Erythroblast (primary cell): ENCODE results near the gene TRIM14.

Experiments used
- DNase-seq, 2 experiments: peaks; one replicate each; lab custom pipeline; 2025; lab: John Stamatoyannopoulos, UW
- GATA1 ChIP-seq: IDR thresholded peaks from 2 replicates; pipeline ENCODE4 v1.6.1; 2011; ENCODE audit warnings: low read depth, mild to moderate bottlenecking, control low read depth, low read length, moderate library complexity
- POLR2A ChIP-seq: IDR thresholded peaks from 2 replicates; pipeline ENCODE4 v1.6.1; 2011; ENCODE audit warnings: mild to moderate bottlenecking, low read length

The TRIM14 gene

GRCh38 chr9:98049288-98050072 lies 69.5 kb downstream of the TRIM14 start:
- DNase-seq = no peak
- no peak for TF ChIP-seq GATA1
- TF ChIP-seq POLR2A = no peak

DNA sequence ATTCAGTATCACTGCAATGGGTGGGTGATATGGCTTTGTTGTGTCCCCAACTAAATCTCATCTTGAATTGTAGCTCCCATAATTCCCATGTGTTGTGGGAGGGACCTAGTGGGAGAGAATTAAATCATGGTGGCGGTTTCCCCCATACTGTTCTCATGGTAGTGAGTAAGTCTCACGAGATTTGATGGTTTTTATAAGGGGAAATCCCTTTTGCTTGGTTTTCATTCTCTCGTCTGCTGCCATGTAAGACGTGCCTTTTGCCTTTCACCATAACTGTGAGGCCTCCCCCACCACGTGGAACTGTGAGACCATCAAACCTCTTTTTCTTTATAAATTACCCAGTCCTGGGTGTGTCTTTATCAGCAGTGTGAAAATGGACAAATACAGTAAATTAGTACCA lies 72.0 kb downstream of the TRIM14 start:
- DNase-seq = no peak
- TF ChIP-seq POLR2A (no peak), GATA1 (no peak)

DNA sequence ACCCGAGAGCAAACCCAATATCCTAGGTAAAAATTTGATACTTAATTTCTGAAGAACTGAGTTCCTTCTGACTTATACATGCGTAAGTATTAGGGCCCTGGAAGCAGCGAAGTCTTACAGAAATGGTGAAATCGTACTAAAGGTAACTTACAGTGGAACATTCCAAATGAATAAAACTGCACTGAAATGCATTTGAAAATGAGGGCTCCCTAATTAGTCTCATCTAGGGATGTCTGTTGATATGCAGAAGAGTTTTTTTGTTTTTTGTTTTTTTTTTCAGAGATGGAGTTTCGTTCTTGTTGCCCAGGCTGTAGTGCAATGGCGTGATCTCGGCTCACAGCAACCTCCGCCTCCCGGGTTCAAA lies 72.9 kb downstream of the TRIM14 start:
- DNase-seq = no peak
- no peak for TF ChIP-seq POLR2A
- no peak for TF ChIP-seq GATA1

GRCh38 chr9:98045234-98046179 lies 73.5 kb downstream of the TRIM14 start:
- peak; percentile 70 to 87 for DNase-seq
- TF ChIP-seq POLR2A (peak; percentile 77), GATA1 (no peak)

- no peak for TF ChIP-seq POLR2A
- no peak for TF ChIP-seq GATA1
Measured at GRCh38 chr9:98043915-98044314, 75.1 kb downstream of the TRIM14 start.

DNA sequence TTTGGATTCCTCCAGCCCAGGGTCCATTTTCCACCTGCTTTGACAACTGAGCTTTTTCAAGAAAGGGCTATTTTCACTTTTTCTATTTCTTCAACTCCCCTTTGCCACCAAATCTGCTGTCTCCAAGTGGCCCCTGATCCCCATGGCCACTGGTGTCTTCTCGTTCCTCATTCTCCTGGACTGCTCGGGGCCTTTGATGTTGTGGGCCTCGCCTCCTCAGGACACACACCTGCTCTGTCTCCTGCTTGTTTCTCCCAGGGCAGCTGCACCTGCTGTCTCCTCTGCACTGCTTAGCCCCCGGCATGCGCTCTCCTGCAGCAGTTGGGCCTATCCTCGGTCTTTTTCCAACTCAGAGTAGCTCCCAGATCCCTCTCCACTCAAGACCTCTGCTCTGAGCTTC lies 78.8 kb downstream of the TRIM14 start:
- no peak for TF ChIP-seq POLR2A
- no peak for TF ChIP-seq GATA1

More at GRCh38 chr9:98043915-98044314, 75.1 kb downstream of the TRIM14 start:
- no peak for DNase-seq

DNA sequence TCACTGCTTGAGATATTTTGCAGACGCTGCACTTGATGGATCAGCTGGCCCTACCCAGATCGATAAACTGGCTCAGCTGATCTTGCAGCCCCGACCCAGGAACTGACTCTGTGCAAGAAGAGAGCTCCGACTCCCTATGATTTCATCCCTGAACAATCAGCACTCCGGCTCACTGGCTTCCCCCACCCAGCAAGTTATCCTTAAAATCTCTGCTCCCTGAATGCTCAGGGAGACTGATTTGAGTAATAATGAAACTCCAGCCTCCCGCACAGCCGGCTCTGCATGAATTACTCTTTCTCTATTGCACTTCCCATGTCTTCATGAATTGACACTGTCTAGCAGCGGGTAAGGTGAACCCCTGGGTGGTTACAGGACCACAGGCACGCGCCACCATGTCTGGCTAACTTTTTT lies 79.4 kb downstream of the TRIM14 start:
- DNase-seq = no peak
- TF ChIP-seq POLR2A (no peak), GATA1 (no peak)

More for the DNA sequence above, 78.8 kb downstream of the TRIM14 start:
- no peak for DNase-seq

GRCh38 chr9:98038958-98039357 lies 80.1 kb downstream of the TRIM14 start:
- DNase-seq = no peak
- TF ChIP-seq POLR2A (no peak), GATA1 (no peak)

DNA sequence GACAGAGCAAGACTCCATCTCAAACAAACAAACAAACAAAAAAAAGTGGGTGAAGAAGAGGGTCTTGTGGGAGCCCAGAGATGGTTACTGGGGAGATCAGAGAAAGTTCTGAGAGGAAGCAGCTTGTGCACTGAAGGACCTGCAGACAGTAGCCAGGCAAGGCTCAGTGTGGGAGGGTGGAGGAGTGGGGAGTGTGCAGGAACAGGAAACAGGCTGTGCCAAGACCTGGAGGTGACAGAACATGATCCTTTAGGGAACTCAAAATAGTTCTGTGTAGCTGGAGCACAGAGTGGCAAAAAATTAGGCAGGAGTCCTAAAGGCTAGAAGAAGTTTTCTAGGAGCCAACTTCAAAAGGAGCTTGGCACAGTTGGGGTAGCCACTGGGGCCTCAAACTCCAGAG lies 81.7 kb downstream of the TRIM14 start:
- DNase-seq = no peak
- TF ChIP-seq POLR2A (no peak), GATA1 (no peak)

DNA sequence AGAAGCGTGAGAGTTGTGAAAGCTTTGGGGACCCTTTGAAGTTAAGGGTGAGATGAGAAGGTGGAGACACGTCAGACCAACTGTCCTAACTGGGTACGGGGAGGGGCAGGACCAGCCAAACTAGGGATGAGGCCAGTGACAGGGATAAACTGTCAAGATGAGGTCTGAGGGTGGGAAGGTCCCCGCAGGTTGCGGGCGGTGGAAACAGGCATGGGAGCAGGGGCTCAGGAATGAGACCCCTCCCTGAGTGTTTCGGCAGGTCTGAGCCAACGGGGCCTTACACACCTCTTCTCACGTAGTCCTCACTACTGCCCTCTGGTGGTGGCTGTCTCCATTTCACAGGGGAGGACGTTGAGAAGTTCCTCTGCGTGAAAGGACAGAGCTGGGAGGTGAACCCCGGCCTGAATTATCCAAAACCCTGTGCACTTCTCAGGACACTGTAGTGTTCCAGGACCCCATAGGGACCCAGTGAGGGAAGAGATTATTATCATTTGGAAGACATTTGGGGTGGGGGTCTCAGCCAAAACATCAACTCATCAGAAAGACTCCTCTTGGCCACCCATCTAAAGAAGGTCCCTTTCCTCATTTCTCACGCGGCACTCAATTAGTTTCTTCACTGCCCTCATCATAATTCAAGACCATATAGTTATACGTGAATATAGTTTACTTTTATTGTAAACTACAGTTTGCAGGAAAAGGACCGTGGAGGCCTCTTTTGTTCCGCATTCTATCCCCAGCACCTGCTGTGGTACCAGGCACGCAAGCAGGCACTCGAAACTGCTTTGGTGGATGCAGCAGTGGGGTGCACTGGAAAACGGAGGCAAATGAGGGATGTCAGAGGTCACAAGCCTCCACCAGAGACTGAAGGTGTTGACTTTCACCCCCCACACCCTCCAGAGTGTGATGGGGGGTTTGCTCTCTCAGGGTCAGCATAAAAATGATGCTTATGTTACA lies 84.2 kb downstream of the TRIM14 start:
- TF ChIP-seq POLR2A = no peak
- no peak for TF ChIP-seq GATA1
- peak; percentile 85 to 94 for DNase-seq

GRCh38 chr9:98031935-98032334 lies 87.1 kb downstream of the TRIM14 start:
- no peak for TF ChIP-seq GATA1
- TF ChIP-seq POLR2A = no peak
- no peak for DNase-seq

DNA sequence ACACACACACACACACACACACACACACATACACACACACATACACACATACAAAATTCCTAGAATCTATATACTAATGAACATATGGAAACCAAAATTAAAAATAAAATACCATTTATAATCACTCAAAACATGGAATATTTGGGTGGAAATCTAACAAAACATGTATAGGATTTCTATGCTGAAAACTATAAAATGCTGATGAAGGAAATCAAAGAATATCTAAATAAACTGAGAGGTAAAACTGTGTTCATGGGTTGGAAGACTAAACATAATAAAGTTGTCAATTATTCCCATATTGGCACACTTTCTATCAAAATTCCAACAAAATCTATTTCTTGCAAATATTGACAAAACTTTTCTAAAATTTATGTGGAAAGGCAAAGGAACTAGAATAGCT lies 87.9 kb downstream of the TRIM14 start:
- TF ChIP-seq GATA1 = no peak
- TF ChIP-seq POLR2A = no peak

DNA sequence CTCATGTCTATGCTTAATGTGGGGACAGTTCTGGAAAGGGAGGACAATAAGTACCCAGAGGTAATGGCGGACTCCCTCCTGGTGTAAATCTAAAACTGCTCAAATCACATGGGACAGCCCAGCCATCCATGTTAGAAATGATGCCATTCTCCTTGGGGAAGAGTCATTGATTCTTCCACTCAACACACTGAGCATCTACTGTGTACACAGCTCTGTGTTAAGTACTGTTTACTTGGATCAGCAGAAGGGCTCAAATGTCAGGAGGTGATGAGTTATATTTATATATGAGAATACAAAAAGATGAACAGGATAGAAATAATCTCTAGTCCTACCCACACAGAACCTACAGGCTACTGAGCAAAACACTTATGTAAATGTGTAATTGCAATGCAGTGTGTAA lies 94.3 kb downstream of the TRIM14 start:
- no peak for TF ChIP-seq GATA1
- no peak for TF ChIP-seq POLR2A
- DNase-seq = no peak

More for the DNA sequence above, 87.9 kb downstream of the TRIM14 start:
- no peak for DNase-seq
